GM18519 (cell line): ENCODE results near the gene ATP1B2.

Experiments
- ATAC-seq: cut with Tn5 transposase; IDR thresholded peaks from one replicate; pipeline ENCODE4 v1.9.1; 2021; ENCODE audit warnings: mild to moderate bottlenecking, moderate library complexity; ENCODE audit not compliant: unreplicated experiment, low FRiP score

The ATP1B2 gene

DNA sequence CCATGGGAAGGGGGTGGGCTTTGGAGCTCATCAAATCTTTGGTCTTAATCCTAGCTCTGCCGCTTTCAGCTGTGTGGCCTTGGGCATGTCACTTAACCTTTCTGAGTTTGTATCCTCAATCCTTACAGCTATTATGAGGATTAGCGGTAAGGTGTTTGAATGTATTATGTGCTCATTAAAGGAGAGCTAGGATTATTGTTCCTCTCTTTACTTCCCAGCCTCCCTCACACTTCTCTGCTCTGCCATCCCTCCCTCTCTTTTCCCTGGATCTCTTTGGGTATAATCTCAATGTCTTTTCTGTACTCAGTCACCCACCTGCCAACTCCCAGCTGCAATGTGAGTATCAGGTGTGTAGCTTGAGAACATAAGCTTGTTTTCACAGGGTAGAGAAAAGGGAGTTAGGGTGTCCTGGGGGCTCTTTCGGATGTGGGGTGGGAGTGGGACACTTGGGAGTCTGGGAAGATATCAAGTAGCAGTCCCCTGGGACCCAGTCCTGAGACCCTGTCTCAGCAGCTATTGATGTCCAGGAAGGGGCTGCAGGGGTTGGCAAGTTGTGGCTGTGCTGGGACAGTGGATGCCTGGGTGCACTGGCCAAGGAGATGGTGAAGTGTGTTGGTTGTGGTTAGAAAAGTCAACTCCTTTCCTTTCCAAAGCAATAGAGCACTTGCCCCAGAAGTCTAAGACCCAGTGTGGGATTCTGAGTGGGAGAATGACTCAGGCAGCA lies 56.1 kb downstream of the ATP1B2 start:
- ATAC-seq = no peak
